K562 (cell line): Measurements from ENCODE around the gene MMP17. TPM values are rescaled to one million over a fixed set of nuclear protein-coding genes. Genes with fewer than 3 reads are reported as not detected.

Experiments used
- ATF3 ChIP-seq, 2 experiments: fragments of 450-650 bp in 1 of 2; sonication (generic) in 1 of 2; formaldehyde crosslinking in 1 of 2; IDR thresholded peaks in 1 of 2; conservative IDR thresholded peaks in 1 of 2; 2 replicates each; pipeline versions ENCODE4 v1.6.1 to v1.8.1; 2016 to 2023; ENCODE audit warnings: mild to moderate bottlenecking in 2 of 2, moderate library complexity in 2 of 2, inconsistent platforms in 1 of 2, missing genetic modification reagents in 1 of 2
- BCOR ChIP-seq: fragments of 450-650 bp; IDR thresholded peaks from 2 replicates; pipeline ENCODE4 v1.6.1; 2016
- CHCHD3 ChIP-seq: fragments of 250-450 bp; sonication (Bioruptor Pico); IDR thresholded peaks from 2 replicates; pipeline ENCODE4 v2.1.2; 2022; ENCODE audit warnings: mild to moderate bottlenecking
- FOSL1 ChIP-seq: fragments of 200-800 bp; sonication (Bioruptor generic); conservative IDR thresholded peaks from 2 replicates; pipeline ENCODE4 v1.6.1; 2016; ENCODE audit warnings: missing genetic modification characterization, missing compliant biosample characterization
- FOXA3 ChIP-seq, 2 experiments: fragments of 450-650 bp in 1 of 2; sonication (generic) in 1 of 2; formaldehyde crosslinking; IDR thresholded peaks in 1 of 2; conservative IDR thresholded peaks in 1 of 2; 2 replicates each; pipeline versions ENCODE4 v1.4.0 to v1.8.0; 2020 to 2022; ENCODE audit warnings: mild to moderate bottlenecking in 2 of 2, missing genetic modification reagents in 1 of 2
- GTF2A2 ChIP-seq: IDR thresholded peaks from 2 replicates; pipeline ENCODE4 v1.6.1; 2016; ENCODE audit warnings: mild to moderate bottlenecking, missing genetic modification characterization, missing compliant biosample characterization
- HCFC1 ChIP-seq: IDR thresholded peaks from 2 replicates; pipeline ENCODE4 v1.6.1; 2012; ENCODE audit warnings: low read depth, low read length, improper control_type of control experiment
- HDAC1 ChIP-seq, 2 experiments: fragments of 450-650 bp; IDR thresholded peaks; 2 replicates each; pipeline ENCODE4 v1.6.1; 2016 to 2017; ENCODE audit warnings: inconsistent platforms in 1 of 2, mild to moderate bottlenecking in 1 of 2, moderate library complexity in 1 of 2
- JUN ChIP-seq, 2 experiments: sonication (generic) in 1 of 2; formaldehyde crosslinking in 1 of 2; IDR thresholded peaks; 2 replicates each; pipeline versions ENCODE4 v1.6.1 to v1.8.0; 2012 to 2022; ENCODE audit warnings: borderline replicate concordance in 2 of 2, mild to moderate bottlenecking in 2 of 2, improper control_type of control experiment in 1 of 2, low read depth in 1 of 2, low read length in 1 of 2, missing genetic modification reagents in 1 of 2
- KDM5B ChIP-seq: fragments of 200-600 bp; sonication (generic); IDR thresholded peaks from 2 replicates; pipeline ENCODE4 v1.6.1; 2012; ENCODE audit warnings: low read depth, mild to moderate bottlenecking, moderate library complexity, low read length, control low read depth, inconsistent platforms; ENCODE audit not compliant: insufficient replicate concordance
- KLF10 ChIP-seq: fragments of 250-450 bp; sonication (Bioruptor Pico); IDR thresholded peaks from 2 replicates; pipeline ENCODE4 v1.6.1; 2021; ENCODE audit warnings: matching md5 sums
- KLF13 ChIP-seq: fragments of 450-650 bp; IDR thresholded peaks from 2 replicates; pipeline ENCODE4 v1.6.1; 2016; ENCODE audit warnings: missing genetic modification characterization, low read depth, mild to moderate bottlenecking, missing compliant biosample characterization, moderate library complexity, borderline replicate concordance
- LARP7 ChIP-seq: fragments of 450-650 bp; IDR thresholded peaks from 2 replicates; pipeline ENCODE4 v1.6.1; 2016
- MNT ChIP-seq, 2 experiments: fragments of 450-650 bp; conservative IDR thresholded peaks; 2 replicates each; pipeline ENCODE4 v1.6.1; 2017; ENCODE audit warnings: mild to moderate bottlenecking in 2 of 2, moderate library complexity in 2 of 2
- MYC ChIP-seq, 2 experiments: fragments of 250-450 bp in 1 of 2; sonication (Bioruptor Pico) in 1 of 2; IDR thresholded peaks; 2 replicates each; pipeline versions ENCODE4 v1.5.1 to v1.6.1; 2012 to 2021; ENCODE audit warnings: low read depth in 2 of 2, borderline replicate concordance in 1 of 2, improper control_type of control experiment in 1 of 2, low read length in 1 of 2, mild to moderate bottlenecking in 1 of 2, moderate library complexity in 1 of 2
- NEUROD1 ChIP-seq: fragments of 150-350 bp; IDR thresholded peaks from 2 replicates; pipeline ENCODE4 v1.6.1; 2014; ENCODE audit warnings: borderline replicate concordance, low read length, low read depth; ENCODE audit not compliant: partially characterized antibody
- NFIC ChIP-seq: fragments of 450-650 bp; IDR thresholded peaks from 2 replicates; pipeline ENCODE4 v1.6.1; 2017; ENCODE audit warnings: mild to moderate bottlenecking, inconsistent platforms
- NONO ChIP-seq, 2 experiments: fragments of 200-400 bp in 1 of 2; fragments of 450-650 bp in 1 of 2; formaldehyde crosslinking in 1 of 2; IDR thresholded peaks; 2 replicates each; pipeline ENCODE4 v1.6.1; 2017; ENCODE audit warnings: low read depth in 2 of 2, mild to moderate bottlenecking in 2 of 2, moderate library complexity in 2 of 2, low read length in 1 of 2
- SLC30A9 ChIP-seq: fragments of 250-450 bp; sonication (Bioruptor Pico); IDR thresholded peaks from 2 replicates; pipeline ENCODE4 v1.8.0; 2022; ENCODE audit warnings: mild to moderate bottlenecking, moderate library complexity
- SRF ChIP-seq, 2 experiments: fragments of 250-450, 450-650 bp in 1 of 2; sonication (Bioruptor Pico) in 1 of 2; sonication (generic) in 1 of 2; formaldehyde crosslinking; IDR thresholded peaks; 2 replicates each; pipeline versions ENCODE4 v1.5.0 to v1.5.1; 2020 to 2022; ENCODE audit warnings: mild to moderate bottlenecking in 1 of 2, missing genetic modification reagents in 1 of 2
- ZNF740 ChIP-seq, 3 experiments: fragments of 200-800 bp in 1 of 3; sonication (Bioruptor generic) in 1 of 3; sonication (generic) in 1 of 3; formaldehyde crosslinking in 1 of 3; IDR thresholded peaks; 2 replicates each; pipeline versions ENCODE4 v1.6.1 to v1.8.0; 2016 to 2022; ENCODE audit warnings: mild to moderate bottlenecking in 2 of 3, missing compliant biosample characterization in 2 of 3, missing genetic modification characterization in 2 of 3, missing genetic modification reagents in 1 of 3
- ZNF785 ChIP-seq: fragments of 250-450 bp; sonication (Bioruptor Pico); IDR thresholded peaks from 2 replicates; pipeline ENCODE4 v1.4.0; 2020; ENCODE audit warnings: mild to moderate bottlenecking
- polyA plus RNA-seq, 8 experiments: library from polyadenylated mRNA; depleted of rRNA in 4 of 8; stranded (reverse) in 5 of 8; unstranded in 3 of 8; fragments of >200 nt; fragmentation: Nextera tagmentation in 2 of 8; fragmentation: Illumina TruSeq in 1 of 8; extraction: Ambion mirVana in 2 of 8; extraction: Trizol in 1 of 8; gene quantifications; 2 replicates each; pipeline versions ENCODE4 v1.2.1 to v1.2.3, GENCODE V29; 2011 to 2014; ENCODE audit warnings: inconsistent platforms in 1 of 8, missing spikeins in 1 of 8
- total RNA-seq, 7 experiments: library from RNA; depleted of rRNA in 6 of 7; stranded (reverse); fragments of >200 nt in 6 of 7; fragmentation: Illumina TruSeq in 2 of 7; extraction: Trizol in 2 of 7; gene quantifications; 2 replicates each; pipeline versions ENCODE4 v1.2.1 to v1.2.3, GENCODE V29; 2011 to 2021; ENCODE audit warnings: low replicate concordance in 1 of 7

MMP17 gene
- total and polyA plus RNA-seq, 9 of the 15 experiments (the other 6 are each of a cell fraction or from before 2014, with no cell fraction given): 1.1 to 21.2 (median 17.1) TPM; not detected in 2

GRCh38 chr12:131896080-131896810 lies 68.1 kb downstream of the MMP17 start (continued):
- peak; percentile 23; the same call in 1 of the 2 replicates for TF ChIP-seq MYC (IDR thresholded peaks at IDR 0.05; ENCODE audit: low read depth, low read length)
- peak; percentile 19; the same call in 1 of the 2 replicates for TF ChIP-seq MYC (CRISPR knock-in tag; IDR thresholded peaks at IDR 0.05; ENCODE audit: borderline replicate concordance, low read depth)
- TF ChIP-seq KLF10 (CRISPR knock-in tag): no peak
- no peak; a peak in 1 of 4 replicates for TF ChIP-seq SRF (CRISPR knock-in tag; IDR thresholded peaks at IDR 0.05)
- TF ChIP-seq FOXA3 (CRISPR knock-in tag; conservative IDR thresholded peaks at IDR 0.05 in 1 of 2, IDR thresholded peaks at IDR 0.05 in 1 of 2): peak; percentile 70 to 97
- TF ChIP-seq ZNF785: no peak
- TF ChIP-seq KDM5B: peak; percentile 34
- 0 out of 2 replicates have a peak, but pooled peaks have one; percentile 11 for TF ChIP-seq ATF3 (IDR thresholded peaks at IDR 0.05)
- no peak for TF ChIP-seq ATF3 (CRISPR knock-in tag; conservative IDR thresholded peaks at IDR 0.05)
- peak; percentile 49 for TF ChIP-seq NFIC
- peak in 1 of 2 experiments; percentile 27; a peak in 1 of 4 replicates for TF ChIP-seq NONO (IDR thresholded peaks at IDR 0.05; ENCODE audit: low read depth in 2 of 2, low read length in 1 of 2)
- TF ChIP-seq KLF13: peak; percentile 62; the same call in 1 of the 2 replicates
- TF ChIP-seq NEUROD1: no peak
- no peak for TF ChIP-seq GTF2A2 (tag)
- TF ChIP-seq HCFC1: no peak
- TF ChIP-seq HDAC1 (IDR thresholded peaks at IDR 0.05): peak in 1 of 2 experiments; percentile 79; a peak in 2 of 4 replicates
- no peak for TF ChIP-seq SLC30A9 (CRISPR knock-in tag)
- no peak; the same call in 1 of the 2 replicates for TF ChIP-seq JUN (IDR thresholded peaks at IDR 0.05; ENCODE audit: borderline replicate concordance, low read depth, low read length)
- TF ChIP-seq JUN (CRISPR knock-in tag; IDR thresholded peaks at IDR 0.05; ENCODE audit: borderline replicate concordance): no peak
- TF ChIP-seq CHCHD3 (CRISPR knock-in tag): no peak
- peak; percentile 83 for TF ChIP-seq ZNF740 (CRISPR knock-in tag; IDR thresholded peaks at IDR 0.05)
- no peak for TF ChIP-seq ZNF740 (tag; IDR thresholded peaks at IDR 0.05)
- TF ChIP-seq MNT (conservative IDR thresholded peaks at IDR 0.05): peak; percentile 98 to 99
- TF ChIP-seq LARP7: 0 out of 2 replicates have a peak, but pooled peaks have one; percentile 12
- TF ChIP-seq FOSL1 (tag): peak; percentile 61; the same call in 1 of the 2 replicates
- peak; percentile 20; the same call in 1 of the 2 replicates for TF ChIP-seq BCOR
